NCI-H2107 treated with DMSO at 0.1 percent for 48 hours (cell line): ENCODE results near the gene DGUOK.

Source experiments
- DNase-seq: peaks from one replicate; lab custom pipeline; 2025; ENCODE audit not compliant: unreplicated experiment; lab: John Stamatoyannopoulos, UW

Gene DGUOK

DNA sequence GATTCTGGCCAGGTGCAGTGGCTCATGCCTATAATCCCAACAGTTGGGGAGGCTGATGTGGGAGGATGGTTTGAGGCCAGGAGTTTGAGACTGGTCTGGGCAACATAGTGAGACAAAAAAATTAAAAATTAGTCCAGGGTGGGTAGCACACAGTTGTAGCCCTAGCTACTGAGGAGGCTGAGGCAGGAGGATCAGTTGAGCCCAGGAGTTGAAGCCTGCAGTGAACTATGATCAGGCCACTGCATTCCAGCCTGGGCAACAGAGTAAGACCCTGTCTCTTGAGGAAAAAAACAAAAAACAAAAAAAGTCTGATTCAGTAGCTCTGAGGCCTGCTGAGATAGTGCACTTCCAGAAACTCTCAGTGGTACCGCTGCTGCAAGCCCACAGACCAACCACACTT, 50.1 kb downstream of the DGUOK start:
- DNase-seq: no peak

DNA sequence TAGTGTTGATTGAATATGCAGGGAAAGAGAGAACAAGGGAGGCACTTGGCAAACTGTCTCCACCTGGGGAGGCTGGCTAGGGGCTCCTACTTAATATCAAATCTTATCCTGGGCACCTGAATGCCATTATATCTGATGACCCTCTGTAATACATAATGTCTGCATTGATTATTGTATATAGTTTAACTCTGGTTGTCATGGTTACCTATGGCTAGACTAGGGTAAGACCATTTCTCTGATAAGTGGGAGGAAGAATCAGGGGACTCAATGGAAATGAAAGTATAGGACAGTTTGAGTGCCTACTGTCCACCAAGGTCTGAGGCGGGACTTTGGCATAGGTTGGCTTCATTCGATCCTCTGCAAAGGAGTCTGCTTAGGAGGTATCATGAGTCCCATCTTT, 50.8 kb downstream of the DGUOK start:
- no peak for DNase-seq

DNA sequence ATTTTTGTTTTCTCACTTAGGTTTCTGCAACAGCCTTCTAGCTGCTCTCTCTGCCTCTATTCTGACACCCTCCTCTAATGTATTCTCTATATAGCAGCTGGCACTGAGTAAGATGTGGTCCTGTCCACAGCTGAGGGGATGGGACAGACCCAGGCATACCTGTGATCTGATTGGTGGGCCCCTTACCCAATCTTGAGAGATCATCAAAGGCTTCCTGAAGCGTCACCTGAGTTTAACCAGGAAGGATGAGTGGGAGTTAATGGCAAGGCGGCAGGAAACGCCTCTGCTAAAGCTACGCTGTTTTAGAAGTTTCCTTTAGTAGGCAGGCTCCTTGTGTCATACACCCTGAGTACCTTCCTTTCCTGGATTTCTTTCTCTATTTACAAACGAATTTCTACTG, 52.3 kb downstream of the DGUOK start:
- no peak for DNase-seq

DNA sequence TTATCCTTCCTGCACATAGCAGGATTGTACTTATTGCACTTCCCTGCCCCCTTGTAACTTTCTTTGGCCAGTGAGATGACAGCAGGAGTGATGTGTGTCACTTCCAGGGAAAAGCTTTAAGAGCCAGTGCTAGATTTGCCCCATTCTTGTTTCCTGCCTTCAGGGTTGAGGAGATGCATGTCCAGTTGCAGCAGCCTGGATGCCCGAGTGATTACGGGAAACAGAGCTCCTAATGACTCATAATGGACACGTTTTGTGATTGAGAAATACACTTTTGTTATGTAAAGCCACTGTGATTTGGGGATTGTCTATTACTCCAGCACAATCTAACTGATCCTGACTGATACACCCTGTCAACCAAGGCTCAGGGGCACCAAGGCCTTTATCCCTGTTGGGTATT, 53.0 kb downstream of the DGUOK start:
- no peak for DNase-seq

DNA sequence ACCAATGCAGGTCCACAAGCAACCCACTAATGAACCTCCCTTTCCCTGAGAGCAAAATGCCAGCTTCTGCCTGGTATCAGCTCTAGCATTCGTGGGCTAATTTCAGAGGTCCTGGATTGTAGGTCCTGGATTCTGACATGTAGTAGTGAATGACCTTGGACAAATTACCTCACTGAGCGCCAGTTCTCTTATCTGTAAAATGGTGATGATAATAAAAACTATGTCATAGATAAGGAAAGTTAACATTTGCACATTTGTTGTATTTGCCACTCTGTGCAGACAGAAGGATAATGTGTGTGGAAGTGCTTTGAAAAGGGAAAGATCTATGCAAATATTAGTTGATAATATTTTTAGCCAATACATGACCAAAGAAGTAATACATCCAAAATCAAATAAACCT, 53.9 kb downstream of the DGUOK start:
- DNase-seq: no peak

DNA sequence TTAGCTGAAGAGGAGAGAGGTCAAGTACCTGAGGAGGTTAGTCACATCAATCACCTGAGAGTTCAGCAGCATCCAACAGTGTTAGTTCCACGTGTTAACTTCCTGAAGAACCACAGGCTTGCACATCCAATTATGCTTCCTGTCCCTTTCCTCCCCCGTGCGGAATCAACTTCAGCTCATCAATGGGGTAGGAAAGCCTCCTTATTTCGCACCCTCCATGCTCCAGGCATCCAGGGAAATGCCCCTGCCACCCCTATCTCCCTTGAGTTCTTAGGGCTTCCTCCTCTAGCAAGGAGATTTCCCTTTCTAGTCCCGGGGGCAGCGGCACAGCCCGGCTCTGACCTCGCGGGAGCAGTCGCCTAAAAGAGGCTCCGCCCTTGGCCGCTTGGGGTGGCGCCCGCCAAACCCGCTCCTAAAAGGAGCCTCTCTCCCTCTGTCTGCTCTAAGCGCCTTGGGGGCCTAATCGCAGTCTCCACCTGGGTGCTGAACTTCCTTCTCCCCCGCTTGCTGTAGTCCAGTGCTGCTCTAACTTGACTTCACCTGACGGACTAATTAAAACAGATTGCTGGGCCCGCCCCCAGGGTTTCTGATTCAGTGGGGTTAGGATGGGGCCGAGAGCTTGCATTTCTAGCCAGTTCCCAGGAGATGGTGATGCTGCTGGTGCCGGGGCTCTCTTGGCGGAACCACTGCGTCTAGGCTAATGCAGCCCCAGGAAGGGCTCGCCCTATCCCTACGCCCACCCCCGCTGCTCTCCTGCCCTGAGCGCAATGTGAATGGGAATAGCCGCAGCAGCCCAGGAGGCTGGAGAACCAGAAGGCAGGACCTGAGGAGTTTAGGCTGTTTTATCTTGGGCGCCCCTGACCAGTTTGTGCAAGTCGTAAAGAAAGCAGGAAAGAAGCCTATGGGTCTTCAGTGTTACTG, 54.7 kb downstream of the DGUOK start:
- peak; percentile 21 for DNase-seq

DNA sequence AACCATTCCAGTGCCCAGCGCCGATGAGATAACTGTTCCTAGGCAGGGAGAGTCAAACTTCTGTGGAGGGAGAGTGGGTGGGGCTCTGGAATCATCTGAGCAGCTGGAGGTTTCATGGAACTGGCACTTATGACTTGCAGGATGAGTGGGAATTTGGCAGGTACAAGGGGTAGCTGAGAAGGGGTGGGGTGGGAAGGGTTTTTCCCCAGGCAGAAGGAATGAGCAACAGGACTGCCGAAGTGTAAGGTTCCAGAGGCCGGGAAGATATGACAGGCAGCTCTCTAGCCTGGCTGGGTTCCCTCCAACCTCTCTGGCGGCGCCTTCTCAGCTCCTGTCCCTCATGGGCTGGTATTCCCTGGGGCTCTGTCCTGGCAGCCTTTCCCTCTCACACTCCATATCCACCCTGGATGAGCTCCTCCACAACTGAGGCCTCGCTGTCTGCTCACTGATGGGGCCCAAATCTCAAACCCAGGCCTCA, 55.5 kb downstream of the DGUOK start:
- no peak for DNase-seq

DNA sequence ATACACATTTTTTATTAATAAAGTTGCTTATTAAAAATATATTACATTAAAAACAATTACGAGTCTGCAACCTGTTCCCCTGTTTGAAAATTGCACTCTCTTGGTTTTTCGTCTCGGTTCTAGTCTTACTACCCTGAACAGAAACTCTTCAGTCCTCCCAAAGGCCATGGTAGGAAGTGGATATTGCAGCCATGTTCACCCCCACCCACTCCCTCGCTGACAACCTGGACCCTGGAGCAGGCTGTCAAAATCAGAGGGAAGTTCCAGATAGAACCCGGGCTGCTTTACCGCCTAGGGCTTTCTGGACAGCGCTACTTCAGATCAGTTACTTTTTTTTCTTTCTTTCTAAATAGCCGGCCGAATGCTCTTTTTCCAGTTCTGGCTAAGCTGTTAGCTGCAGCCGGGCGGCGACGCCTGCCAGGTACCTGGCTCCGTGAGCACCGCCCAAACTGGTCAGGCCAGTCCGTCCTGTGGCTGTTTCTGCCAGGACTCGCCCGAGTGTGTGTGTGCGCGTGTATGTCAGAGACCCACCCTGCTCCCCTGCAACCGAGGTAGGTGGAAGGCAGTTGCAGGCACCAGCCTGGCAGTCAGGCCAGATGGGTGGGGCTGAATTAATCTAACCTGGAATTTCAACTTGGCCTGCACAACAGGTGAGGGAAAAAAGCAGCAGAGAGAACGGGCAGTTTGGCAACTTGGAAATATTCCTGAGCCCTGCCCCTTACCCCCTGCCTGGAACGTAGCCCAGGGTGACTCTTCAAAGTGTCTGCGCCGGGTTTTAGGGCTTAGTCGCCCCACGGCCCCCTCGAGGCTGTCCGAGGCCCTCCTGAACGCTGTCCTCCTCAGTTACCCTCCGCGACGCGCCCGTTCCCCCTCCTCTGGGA, 56.9 kb downstream of the DGUOK start:
- DNase-seq: no peak

DNA sequence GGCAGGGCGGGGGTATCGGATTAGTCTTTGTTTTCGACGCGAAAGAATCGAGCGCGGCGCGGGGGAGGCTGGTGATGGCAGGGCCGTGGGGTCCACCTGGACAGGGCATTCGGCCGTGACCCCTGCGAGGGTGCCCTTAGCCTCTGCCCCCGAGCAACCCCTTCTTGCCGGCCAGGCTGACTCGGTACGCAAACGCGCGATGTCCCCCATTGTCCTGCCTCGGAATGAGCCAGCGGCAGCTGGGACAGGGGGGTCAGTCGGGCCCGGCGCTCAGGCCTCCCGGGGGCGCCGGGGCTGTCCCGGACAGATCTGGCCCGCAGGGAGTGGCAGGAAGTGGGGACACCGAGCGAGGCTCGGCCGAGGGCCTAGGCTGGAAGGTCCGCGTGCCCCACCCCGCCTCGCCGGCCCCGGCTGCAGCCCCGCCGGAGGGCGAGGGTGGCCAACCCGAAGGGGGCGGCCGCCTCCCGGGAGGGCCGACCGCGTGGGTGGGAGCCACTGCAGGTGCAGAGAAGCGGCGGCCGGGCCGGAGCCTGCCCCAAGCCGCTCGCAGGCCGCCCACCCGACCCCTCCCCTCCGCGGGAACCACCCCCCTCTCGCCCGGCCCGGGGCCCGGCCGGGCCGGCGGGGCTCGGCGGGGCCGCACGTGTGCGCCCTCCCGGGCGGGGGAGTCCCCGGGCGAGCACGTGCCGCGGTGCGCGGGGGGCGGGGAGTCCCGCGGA, 57.7 kb downstream of the DGUOK start, which contains the start of gene TET3:
Gene TET3 (plus strand): TSS at position 708 of the 719 bp plus-strand sequence. CDS start 1,494 bp downstream, outside the sequence.
- no peak for DNase-seq

DNA sequence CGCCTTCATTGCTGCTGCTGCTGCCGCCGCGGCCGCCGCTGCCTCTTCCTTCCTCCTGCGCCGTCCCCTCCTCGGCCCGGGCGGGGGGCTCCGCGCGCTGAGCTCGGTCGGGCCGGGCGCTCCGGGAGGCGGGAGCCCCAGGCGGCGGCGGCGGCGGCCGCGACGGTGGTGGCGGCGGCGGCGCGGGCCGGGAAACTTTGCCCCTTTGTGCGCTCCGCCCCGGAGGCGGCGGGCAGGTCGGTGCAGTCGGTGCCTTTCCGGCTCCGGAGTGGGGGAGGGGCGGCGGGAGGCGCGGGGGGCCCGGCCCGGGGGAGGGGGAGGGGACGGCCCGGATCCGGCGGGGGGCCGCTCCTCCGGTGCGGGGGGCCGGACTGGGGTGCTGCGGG, 58.2 kb downstream of the DGUOK start:
- no peak for DNase-seq

DNA sequence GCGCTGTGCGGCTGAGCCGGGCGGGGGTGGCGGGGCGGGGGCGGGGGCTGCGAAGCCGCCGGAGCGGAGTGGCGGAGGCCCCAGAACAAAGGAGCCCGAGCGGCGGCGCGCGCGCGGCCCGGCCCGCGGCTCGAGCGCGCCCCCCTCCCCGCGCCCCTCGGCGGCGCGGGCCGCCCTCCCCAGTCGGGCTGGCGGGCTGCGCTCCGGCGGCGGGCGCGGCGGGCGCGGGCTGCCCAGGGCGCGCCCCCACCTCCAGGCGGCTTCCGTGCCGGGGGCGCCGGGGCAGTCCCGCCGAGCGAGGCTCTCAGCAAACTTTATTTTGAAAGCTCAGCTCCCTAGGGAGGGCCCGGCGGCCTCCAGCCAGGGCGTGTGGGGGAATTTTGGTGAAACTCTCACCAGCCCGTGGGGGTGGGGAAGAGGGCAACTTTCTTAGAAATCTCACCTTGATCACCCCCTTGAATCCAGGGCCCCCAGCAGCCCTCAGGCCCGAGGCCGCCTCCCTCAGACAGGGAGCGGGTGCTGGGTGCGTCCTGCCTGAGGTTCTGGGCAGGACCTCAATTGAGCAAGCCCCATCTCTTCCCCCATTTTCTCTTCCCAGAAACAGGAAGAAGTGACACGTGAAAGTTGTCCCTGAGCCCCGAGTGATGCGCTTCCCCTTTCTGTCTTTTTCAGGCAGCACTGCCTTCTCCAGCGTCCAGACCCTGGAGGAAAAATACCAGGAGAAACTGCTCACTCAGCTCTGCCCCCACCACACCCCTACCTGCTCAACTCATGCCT, 58.8 kb downstream of the DGUOK start:
- DNase-seq: no peak

DNA sequence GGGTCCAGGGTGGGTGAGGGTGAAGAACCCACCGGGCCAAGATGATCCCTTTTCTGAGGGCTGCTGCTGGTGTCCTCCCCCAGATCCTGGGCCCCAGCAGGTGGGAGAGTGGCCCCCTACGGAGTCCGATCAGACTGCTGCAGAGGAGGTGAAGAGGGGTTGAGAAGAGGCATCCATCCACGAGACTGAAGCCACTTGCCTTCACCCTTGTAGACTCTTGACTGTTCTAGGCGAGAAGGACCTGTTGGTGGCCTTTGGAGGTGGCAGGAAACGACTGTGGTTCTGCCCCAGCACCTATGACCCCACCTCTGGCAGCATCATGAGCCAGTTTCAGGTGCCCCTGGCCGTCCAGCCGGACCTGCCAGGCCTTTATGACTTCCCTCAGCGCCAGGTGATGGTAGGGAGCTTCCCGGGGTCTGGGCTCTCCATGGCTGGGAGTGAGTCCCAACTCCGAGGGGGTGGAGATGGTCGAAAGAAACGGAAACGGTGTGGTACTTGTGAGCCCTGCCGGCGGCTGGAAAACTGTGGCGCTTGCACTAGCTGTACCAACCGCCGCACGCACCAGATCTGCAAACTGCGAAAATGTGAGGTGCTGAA, 59.5 kb downstream of the DGUOK start:
- DNase-seq: no peak

DNA sequence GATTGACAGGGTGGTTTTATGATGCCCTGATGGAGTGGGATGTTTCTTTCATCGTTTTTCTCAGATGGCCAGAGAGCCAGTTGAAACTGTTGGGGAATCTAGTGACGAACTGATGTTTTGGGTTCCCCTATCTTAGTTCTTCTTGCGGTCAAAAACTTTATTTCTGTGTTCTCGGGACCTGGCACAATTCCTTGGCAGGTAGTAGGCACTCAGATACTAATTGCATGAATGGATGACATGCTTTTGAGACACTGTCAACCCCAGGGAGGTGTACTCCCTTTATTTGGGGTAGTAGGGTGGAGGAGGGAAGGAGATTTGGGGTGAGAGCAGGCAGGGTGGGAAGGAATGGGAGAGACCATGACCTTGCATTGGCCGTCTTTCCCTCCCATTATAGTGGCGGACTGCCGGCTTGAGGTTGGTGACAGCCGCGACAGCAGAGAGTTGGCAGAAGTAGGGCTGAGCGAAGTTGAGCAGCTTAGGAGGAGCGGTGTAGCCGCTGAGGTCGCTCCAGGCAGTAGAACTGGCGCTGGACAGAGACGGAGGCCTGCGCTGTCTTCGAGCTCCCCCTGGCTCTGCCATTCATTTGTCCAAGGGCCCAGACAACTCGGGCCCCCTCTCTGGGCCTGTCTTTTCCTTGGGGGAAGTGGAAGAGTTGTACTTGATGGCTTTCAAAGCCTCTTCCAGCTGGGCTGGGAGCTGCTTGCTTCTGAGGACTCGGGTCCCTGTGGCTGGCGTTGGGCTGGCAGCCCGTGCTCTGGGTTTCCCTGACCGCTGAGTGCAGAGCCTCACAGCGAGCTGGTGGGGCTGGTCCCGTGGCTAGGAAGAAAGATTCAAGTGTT, 60.6 kb downstream of the DGUOK start:
- DNase-seq: no peak

DNA sequence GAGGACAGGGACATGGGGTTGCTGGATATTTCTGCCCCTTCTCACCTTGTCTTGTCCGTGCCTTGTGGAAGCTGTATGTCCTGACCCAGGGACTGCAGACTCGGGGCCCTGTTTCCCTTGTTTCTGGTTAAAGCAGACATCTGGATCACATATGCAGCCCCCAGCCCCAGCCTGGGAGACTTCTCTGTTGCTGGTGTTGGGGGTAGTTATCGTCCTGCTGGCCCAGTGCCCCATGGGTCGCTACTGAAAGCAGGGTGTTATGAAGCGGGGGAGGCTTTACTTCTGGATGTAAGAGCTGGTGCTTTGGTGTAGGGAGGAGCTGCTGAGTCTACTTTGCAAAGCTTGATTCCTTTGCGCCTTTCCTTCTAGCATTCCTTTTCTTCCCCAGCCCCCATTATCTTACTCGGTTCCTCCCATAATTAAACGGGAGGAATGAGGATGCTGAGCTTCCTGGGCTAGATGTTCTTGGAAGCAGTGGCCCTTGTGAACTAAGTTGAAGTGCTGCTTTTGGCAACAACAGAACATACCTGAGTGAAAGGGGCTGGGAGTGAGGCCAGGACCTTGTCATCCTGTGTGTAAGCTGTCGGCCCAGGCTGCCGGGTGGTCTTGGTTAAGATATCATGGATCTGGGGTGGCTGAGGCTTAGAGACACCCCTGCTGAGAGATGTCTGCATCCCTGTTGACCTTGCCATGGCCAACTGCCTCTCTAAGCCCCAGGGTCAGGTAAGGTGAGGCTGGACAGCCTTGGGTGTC, 61.4 kb downstream of the DGUOK start:
- DNase-seq: no peak

DNA sequence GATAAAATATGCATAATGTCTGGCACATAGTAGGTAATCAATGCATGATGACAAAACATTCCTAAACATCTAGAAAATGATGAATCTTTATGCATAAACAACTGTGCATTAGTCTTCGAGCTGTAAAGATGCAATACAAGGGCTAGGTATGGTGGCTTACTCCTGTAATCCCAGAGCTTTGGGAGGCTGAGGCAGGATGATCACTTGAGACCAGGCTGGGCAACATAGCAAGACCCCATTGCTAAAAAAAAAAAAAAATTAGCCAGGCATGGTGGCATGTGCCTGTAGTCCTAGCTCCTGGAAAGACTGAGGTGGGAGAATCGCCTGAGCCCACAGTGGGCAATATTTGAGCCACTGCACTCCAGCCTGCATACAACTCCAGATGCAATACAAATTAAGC, 63.3 kb downstream of the DGUOK start:
- DNase-seq: no peak

DNA sequence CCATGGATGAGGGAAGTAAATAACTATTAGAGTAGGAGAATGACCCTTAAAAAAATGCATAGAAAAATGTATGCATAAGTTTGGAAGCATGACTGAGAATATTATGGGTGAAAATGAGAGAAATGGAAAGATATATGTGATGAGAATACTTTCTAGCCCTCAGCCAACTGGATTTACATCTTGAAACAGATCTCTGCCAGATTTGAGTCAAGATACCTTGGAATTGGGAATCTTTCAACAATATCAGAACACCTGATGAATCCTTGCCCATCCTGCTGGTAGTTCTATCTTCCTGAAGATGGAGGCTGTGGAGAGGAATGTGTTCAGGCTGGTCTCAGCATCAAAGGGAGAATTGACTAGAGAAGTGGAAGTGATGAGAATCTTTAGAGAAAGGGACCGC, 63.9 kb downstream of the DGUOK start:
- DNase-seq: no peak

DNA sequence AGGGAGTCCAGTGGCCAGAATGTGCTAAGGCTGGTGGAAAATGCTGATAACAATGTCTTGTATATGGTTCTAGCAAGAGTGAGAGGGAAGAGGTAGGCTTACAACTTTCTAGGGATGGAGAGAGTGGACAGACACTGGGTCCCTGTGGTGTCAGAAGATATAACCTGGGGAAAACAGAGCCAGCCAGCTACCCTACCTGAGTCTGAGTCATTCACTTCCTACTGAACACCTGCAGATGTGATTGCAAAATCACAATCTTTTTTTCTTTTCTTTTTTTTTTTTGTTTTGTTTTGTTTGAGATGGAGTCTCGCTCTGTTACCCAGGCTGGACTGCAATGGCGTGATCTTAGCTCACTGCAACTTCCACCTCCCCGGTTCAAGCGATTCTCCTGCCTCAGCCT, 65.4 kb downstream of the DGUOK start:
- DNase-seq: no peak

DNA sequence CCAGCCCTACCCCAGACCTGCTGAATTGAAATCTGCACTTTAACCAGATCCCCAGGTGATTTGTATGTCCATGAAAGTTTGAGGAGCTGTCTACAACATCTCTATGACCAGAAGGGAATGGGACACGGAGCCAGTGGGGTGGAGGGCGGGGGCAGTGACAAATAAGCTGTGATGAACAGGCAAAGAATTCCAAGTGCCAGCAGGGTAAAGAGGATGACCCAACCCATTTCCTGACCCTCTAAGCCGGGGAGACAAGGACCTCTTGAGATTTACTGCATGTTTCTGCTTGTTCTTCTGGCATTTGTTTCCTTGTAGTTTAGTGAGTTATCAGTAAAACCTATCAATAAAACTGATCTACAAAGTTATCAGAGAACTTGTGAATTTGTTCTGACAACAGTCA, 66.7 kb downstream of the DGUOK start:
- DNase-seq: no peak
